ENCODE results near the gene ERLEC1. TPM values are rescaled to one million over a fixed set of nuclear protein-coding genes. Genes with fewer than 3 reads are reported as not detected.

Gene ERLEC1
- total RNA-seq, 4 donors from 2014 or later: 42.9 to 76.1 (median 48.5) TPM

DNA sequence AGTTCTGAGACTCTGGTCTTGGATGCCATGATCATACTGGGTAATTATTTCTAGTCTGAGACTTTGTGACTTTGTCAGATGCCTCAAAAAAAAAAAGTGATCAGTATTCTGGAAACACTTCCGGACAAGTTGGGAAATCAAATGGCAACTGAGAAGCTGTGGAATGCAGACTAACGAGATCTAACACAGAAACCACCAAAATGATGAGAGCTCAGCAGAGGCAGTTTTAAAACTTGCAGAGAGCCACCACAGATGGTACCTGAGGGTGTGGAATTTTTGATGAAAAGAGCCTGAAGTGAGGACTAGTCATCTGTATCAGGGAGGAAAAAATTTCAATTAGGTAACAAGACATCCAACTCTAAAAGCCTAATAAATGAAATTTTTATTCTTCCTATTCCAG, 78.4 kb downstream of the ERLEC1 start:
- DNase-seq (ENCODE audit: low spot score) (no peak), ATAC-seq (ENCODE audit: low FRiP score) (no peak)
- TF ChIP-seq CTCF (IDR thresholded peaks at IDR 0.05): no peak

- ATAC-seq (ENCODE audit: low FRiP score) (no peak), DNase-seq (ENCODE audit: low spot score) (no peak)
- no peak for TF ChIP-seq CTCF (IDR thresholded peaks at IDR 0.05)
Observed at GRCh38 chr2:53865962-53866361, 79.1 kb downstream of the ERLEC1 start.

GRCh38 chr2:53867169-53867568, 80.3 kb downstream of the ERLEC1 start:
- DNase-seq (ENCODE audit: low spot score): no peak
- TF ChIP-seq CTCF (IDR thresholded peaks at IDR 0.05): no peak
- no peak for ATAC-seq (ENCODE audit: low FRiP score)

DNA sequence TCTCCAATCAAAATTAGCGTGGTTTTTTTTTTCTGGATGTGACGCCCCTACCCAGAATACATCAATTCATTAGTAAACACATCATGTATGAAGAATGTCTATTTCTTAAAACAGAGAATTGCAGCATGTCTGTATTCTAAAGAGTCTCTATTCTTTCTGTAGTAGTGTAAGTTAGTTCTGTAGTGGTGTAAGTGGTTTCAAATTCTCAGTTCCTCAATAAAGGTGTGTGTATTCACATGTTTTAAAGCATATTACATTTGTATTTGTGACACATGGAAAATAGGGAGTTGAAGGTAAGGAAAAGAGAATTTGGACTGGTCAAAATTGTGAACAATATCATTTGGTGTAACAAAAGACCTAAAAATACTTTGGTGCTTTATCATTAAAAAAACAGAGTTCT, 80.9 kb downstream of the ERLEC1 start:
- TF ChIP-seq CTCF (IDR thresholded peaks at IDR 0.05): no peak
- DNase-seq (ENCODE audit: low spot score) (no peak), ATAC-seq (ENCODE audit: low FRiP score) (no peak)

Small RNA genes within 50 kb of the gene (small RNA-seq; reads per million reads assigned to genes)
- not detected for gene MIR3682

Other genes with a start within 250 kb of the ERLEC1 start
- gene CHAC2, start 19.2 kb upstream of the ERLEC1 start, total RNA-seq: 1 to 10 TPM; 3.2 to 7.2 (median 4.5) TPM
- gene ASB3, start 91 bp upstream of the ERLEC1 start, total RNA-seq: 10 to 100 TPM in 3 of 4 donors, 1 to 10 TPM in 1; 7.0 to 24.9 (median 12.0) TPM
- 10 to 100 TPM in 1 of 4 donors, 1 to 10 TPM in 3; 2.0 to 12.1 (median 7.6) TPM for gene GPR75, start 72.9 kb downstream of the ERLEC1 start, total RNA-seq
- gene PSME4, start 183.9 kb downstream of the ERLEC1 start, total RNA-seq: 10 to 100 TPM; 35.8 to 97.9 (median 45.5) TPM